PFSK-1 (cell line): ENCODE measurements around the gene SIVA1.

Experiments used
- FOXP2 ChIP-seq: optimal IDR thresholded peaks from 2 replicates; pipeline ENCODE3; 2011; ENCODE audit warnings: borderline replicate concordance, control low read depth, inconsistent platforms; ENCODE audit not compliant: insufficient read depth; ENCODE audit errors: extremely low read length, extremely low read depth
- POLR2AphosphoS5 ChIP-seq: IDR thresholded peaks from 2 replicates; pipeline ENCODE4 v1.6.1; 2012; ENCODE audit warnings: low read depth, mild to moderate bottlenecking, control low read depth, low read length, moderate library complexity
- REST ChIP-seq, 2 experiments: IDR thresholded peaks; 2 replicates each; pipeline versions ENCODE4 v1.6.1 to v1.8.0; 2011 to 2012; ENCODE audit warnings: low read depth in 2 of 2, low read length in 2 of 2, control low read depth in 1 of 2, inconsistent platforms in 1 of 2, mild to moderate bottlenecking in 1 of 2, moderate library complexity in 1 of 2; ENCODE audit not compliant: insufficient read depth in 1 of 2
- SIN3A ChIP-seq: IDR thresholded peaks from 2 replicates; pipeline ENCODE4 v1.6.1; 2012; ENCODE audit warnings: mild to moderate bottlenecking, low read length, moderate library complexity, borderline replicate concordance; ENCODE audit not compliant: insufficient read depth
- TAF1 ChIP-seq: IDR thresholded peaks from 2 replicates; pipeline ENCODE4 v1.6.1; 2012; ENCODE audit warnings: low read length, control low read depth, borderline replicate concordance; ENCODE audit not compliant: insufficient read depth

Gene SIVA1

GRCh38 chr14:104794993-104795780 is 42.2 kb downstream of the SIVA1 start, which contains the start of gene AKT1:
TSS of gene AKT1 (minus strand) at chr14:104795748. CDS start at chr14:104792643, 3,105 bp downstream.
- TF ChIP-seq POLR2AphosphoS5: no peak
- TF ChIP-seq FOXP2: no peak
- no peak for TF ChIP-seq REST (IDR thresholded peaks at IDR 0.05; ENCODE audit: insufficient read depth in 1 of 2, low read depth in 2 of 2, low read length in 2 of 2)
- TF ChIP-seq SIN3A: no peak
- TF ChIP-seq TAF1: no peak

GRCh38 chr14:104795781-104796686 is 43.1 kb downstream of the SIVA1 start:
- no peak for TF ChIP-seq TAF1
- TF ChIP-seq FOXP2: no peak
- no peak for TF ChIP-seq SIN3A
- no peak for TF ChIP-seq POLR2AphosphoS5
- no peak for TF ChIP-seq REST (IDR thresholded peaks at IDR 0.05; ENCODE audit: insufficient read depth in 1 of 2, low read depth in 2 of 2, low read length in 2 of 2)

GRCh38 chr14:104796687-104797081 is 43.7 kb downstream of the SIVA1 start:
- TF ChIP-seq SIN3A (no peak), TAF1 (no peak), POLR2AphosphoS5 (no peak), FOXP2 (no peak)

GRCh38 chr14:104797115-104798044 is 44.4 kb downstream of the SIVA1 start:
- TF ChIP-seq FOXP2 (no peak), TAF1 (no peak), SIN3A (no peak), REST (IDR thresholded peaks at IDR 0.05; ENCODE audit: insufficient read depth in 1 of 2, low read depth in 2 of 2, low read length in 2 of 2) (no peak), POLR2AphosphoS5 (no peak)
